ENCODE results near the gene ABCG1.

ABCG1 gene

GRCh38 chr21:42306366-42307035 lies 87.6 kb downstream of the ABCG1 start:
- no peak for DNase-seq (ENCODE audit: low read depth)

- DNase-seq (ENCODE audit: low read depth): no peak
These were observed 88.2 kb downstream of the ABCG1 start for GRCh38 chr21:42307106-42307505.

- no peak for DNase-seq (ENCODE audit: low read depth)
These were observed 89.4 kb downstream of the ABCG1 start for GRCh38 chr21:42308161-42308913.

- DNase-seq (ENCODE audit: low read depth): no peak
These were observed 90.2 kb downstream of the ABCG1 start for GRCh38 chr21:42308914-42309752.

GRCh38 chr21:42309753-42310213 lies 90.8 kb downstream of the ABCG1 start:
- peak; percentile 43 for DNase-seq (ENCODE audit: low read depth)

- DNase-seq (ENCODE audit: low read depth): no peak
These were observed 91.6 kb downstream of the ABCG1 start for GRCh38 chr21:42310411-42311001.

- DNase-seq (ENCODE audit: low read depth): no peak
These were observed 92.2 kb downstream of the ABCG1 start for GRCh38 chr21:42311160-42311559.

GRCh38 chr21:42311816-42312625 lies 93.1 kb downstream of the ABCG1 start:
- DNase-seq (ENCODE audit: low read depth): no peak

GRCh38 chr21:42312626-42313104 lies 93.7 kb downstream of the ABCG1 start:
- DNase-seq (ENCODE audit: low read depth): no peak

GRCh38 chr21:42313501-42313969 lies 94.6 kb downstream of the ABCG1 start:
- no peak for DNase-seq (ENCODE audit: low read depth)

GRCh38 chr21:42314616-42315295 lies 95.8 kb downstream of the ABCG1 start:
- DNase-seq (ENCODE audit: low read depth): no peak

- no peak for DNase-seq (ENCODE audit: low read depth)
These were observed 96.5 kb downstream of the ABCG1 start, which contains the start of gene TFF3 for GRCh38 chr21:42315296-42315891. TSS of gene TFF3 (minus strand) at chr21:42315409. CDS start at chr21:42315374, 35 bp downstream.

GRCh38 chr21:42316891-42317290 lies 98.0 kb downstream of the ABCG1 start:
- no peak for DNase-seq (ENCODE audit: low read depth)

- no peak for DNase-seq (ENCODE audit: low read depth)
These were observed 98.4 kb downstream of the ABCG1 start for GRCh38 chr21:42317341-42317741.

- DNase-seq (ENCODE audit: low read depth): no peak
These were observed 99.1 kb downstream of the ABCG1 start for GRCh38 chr21:42317826-42318746.

- DNase-seq (ENCODE audit: low read depth): no peak
These were observed 100.4 kb downstream of the ABCG1 start for GRCh38 chr21:42319376-42319775.

- no peak for DNase-seq (ENCODE audit: low read depth)
These were observed 101.1 kb downstream of the ABCG1 start for GRCh38 chr21:42319851-42320572.

GRCh38 chr21:42320791-42321190 lies 101.9 kb downstream of the ABCG1 start:
- no peak for DNase-seq (ENCODE audit: low read depth)
